ENCODE data around the gene SNX1.

Gene SNX1

GRCh38 chr15:64149424-64149823, 53.6 kb downstream of the SNX1 start:
- TF ChIP-seq CTCF (IDR thresholded peaks at IDR 0.05): peak; percentile 26; the same call in 1 of the 2 replicates

GRCh38 chr15:64149893-64150578, 54.3 kb downstream of the SNX1 start:
- no peak for TF ChIP-seq CTCF (IDR thresholded peaks at IDR 0.05)

GRCh38 chr15:64151727-64152506, 56.1 kb downstream of the SNX1 start, which contains the start of gene SNX22:
SNX22 (plus strand) TSS chr15:64151731; CDS start chr15:64151776, 45 bp downstream.
- no peak for TF ChIP-seq CTCF (IDR thresholded peaks at IDR 0.05)

- TF ChIP-seq CTCF (IDR thresholded peaks at IDR 0.05): no peak
Measured at GRCh38 chr15:64152507-64153387, 57.0 kb downstream of the SNX1 start.

- peak; percentile 98 for TF ChIP-seq CTCF (IDR thresholded peaks at IDR 0.05)
Measured at GRCh38 chr15:64153480-64154367, 57.9 kb downstream of the SNX1 start.

GRCh38 chr15:64155802-64156651, 60.2 kb downstream of the SNX1 start:
- no peak for TF ChIP-seq CTCF (IDR thresholded peaks at IDR 0.05)

All from LNCAP (cell line).